ENCODE results near the gene PTTG1IP2. TPM values are rescaled to one million over a fixed set of nuclear protein-coding genes. Genes with fewer than 3 reads are reported as not detected.

PTTG1IP2 gene
- total and polyA plus RNA-seq, 2 experiments from 2014 or later, result not detected

DNA sequence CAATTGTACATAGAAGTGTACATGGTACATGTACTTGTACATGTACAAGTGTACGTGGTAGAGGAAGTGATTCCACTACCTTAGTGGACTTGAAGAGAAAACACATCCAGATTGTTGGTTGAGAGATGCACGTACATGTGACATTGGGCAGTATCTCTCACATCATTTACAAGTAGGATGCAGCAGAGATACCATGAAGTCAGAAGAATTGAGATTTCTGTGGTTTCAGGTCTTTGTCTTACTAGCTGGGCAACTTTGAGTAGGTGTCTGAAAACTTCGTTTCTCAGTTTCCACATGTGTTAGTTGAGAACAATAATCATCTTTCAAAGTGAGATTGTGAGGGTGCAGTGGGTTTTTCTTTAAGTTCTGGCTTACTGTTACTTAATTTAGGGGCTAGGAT is 44.7 kb upstream of the PTTG1IP2 start:
- Mint-ChIP-seq H3K4me1 (no peaks in the 10 kb centered on the region), H3K9me3 (peaks cover 10% of the 10 kb centered on the region), H3K27ac (no peak overlapping the region), H3K4me3 (no peak overlapping the region), H3K27me3 (ENCODE audit: insufficient read depth, low read depth, poor library complexity) (no peaks in the 10 kb centered on the region), H3K36me3 (ENCODE audit: low read depth) (peaks cover 12% of the 10 kb centered on the region; the same call in 1 of the 3 replicates)
- Histone ChIP-seq H3K27ac (ENCODE audit: low read depth) (no peak overlapping the region), H3K4me3 (no peak overlapping the region), H3K36me3 (ENCODE audit: insufficient read depth) (no peaks in the 10 kb centered on the region), H3K4me2 (no peak overlapping the region), H2AFZ (no peak overlapping the region), H4K20me1 (replicated peaks; ENCODE audit: insufficient read depth) (no peaks in the 10 kb centered on the region), H3K9me2 (ENCODE audit: insufficient read depth) (0 out of 2 replicates have a peak, but pooled peaks cover 4% of the 10 kb centered on the region), H3K4me1 (ENCODE audit: insufficient read depth) (no peaks in the 10 kb centered on the region), H3K27me3 (ENCODE audit: insufficient read depth) (no peaks in the 10 kb centered on the region), H3K79me2 (replicated peaks; ENCODE audit: insufficient read depth) (no peaks in the 10 kb centered on the region), H3F3A (replicated peaks; ENCODE audit: low read depth) (no peaks in the 10 kb centered on the region)
- DNase-seq (ENCODE audit: low spot score) (no peak), ATAC-seq (no peak)
- TF ChIP-seq, protein P1, sequence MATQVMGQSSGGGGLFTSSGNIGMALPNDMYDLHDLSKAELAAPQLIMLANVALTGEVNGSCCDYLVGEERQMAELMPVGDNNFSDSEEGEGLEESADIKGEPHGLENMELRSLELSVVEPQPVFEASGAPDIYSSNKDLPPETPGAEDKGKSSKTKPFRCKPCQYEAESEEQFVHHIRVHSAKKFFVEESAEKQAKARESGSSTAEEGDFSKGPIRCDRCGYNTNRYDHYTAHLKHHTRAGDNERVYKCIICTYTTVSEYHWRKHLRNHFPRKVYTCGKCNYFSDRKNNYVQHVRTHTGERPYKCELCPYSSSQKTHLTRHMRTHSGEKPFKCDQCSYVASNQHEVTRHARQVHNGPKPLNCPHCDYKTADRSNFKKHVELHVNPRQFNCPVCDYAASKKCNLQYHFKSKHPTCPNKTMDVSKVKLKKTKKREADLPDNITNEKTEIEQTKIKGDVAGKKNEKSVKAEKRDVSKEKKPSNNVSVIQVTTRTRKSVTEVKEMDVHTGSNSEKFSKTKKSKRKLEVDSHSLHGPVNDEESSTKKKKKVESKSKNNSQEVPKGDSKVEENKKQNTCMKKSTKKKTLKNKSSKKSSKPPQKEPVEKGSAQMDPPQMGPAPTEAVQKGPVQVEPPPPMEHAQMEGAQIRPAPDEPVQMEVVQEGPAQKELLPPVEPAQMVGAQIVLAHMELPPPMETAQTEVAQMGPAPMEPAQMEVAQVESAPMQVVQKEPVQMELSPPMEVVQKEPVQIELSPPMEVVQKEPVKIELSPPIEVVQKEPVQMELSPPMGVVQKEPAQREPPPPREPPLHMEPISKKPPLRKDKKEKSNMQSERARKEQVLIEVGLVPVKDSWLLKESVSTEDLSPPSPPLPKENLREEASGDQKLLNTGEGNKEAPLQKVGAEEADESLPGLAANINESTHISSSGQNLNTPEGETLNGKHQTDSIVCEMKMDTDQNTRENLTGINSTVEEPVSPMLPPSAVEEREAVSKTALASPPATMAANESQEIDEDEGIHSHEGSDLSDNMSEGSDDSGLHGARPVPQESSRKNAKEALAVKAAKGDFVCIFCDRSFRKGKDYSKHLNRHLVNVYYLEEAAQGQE (IDR thresholded peaks at IDR 0.05; ENCODE audit: unreplicated experiment), result no peak
- TF ChIP-seq, protein P2, sequence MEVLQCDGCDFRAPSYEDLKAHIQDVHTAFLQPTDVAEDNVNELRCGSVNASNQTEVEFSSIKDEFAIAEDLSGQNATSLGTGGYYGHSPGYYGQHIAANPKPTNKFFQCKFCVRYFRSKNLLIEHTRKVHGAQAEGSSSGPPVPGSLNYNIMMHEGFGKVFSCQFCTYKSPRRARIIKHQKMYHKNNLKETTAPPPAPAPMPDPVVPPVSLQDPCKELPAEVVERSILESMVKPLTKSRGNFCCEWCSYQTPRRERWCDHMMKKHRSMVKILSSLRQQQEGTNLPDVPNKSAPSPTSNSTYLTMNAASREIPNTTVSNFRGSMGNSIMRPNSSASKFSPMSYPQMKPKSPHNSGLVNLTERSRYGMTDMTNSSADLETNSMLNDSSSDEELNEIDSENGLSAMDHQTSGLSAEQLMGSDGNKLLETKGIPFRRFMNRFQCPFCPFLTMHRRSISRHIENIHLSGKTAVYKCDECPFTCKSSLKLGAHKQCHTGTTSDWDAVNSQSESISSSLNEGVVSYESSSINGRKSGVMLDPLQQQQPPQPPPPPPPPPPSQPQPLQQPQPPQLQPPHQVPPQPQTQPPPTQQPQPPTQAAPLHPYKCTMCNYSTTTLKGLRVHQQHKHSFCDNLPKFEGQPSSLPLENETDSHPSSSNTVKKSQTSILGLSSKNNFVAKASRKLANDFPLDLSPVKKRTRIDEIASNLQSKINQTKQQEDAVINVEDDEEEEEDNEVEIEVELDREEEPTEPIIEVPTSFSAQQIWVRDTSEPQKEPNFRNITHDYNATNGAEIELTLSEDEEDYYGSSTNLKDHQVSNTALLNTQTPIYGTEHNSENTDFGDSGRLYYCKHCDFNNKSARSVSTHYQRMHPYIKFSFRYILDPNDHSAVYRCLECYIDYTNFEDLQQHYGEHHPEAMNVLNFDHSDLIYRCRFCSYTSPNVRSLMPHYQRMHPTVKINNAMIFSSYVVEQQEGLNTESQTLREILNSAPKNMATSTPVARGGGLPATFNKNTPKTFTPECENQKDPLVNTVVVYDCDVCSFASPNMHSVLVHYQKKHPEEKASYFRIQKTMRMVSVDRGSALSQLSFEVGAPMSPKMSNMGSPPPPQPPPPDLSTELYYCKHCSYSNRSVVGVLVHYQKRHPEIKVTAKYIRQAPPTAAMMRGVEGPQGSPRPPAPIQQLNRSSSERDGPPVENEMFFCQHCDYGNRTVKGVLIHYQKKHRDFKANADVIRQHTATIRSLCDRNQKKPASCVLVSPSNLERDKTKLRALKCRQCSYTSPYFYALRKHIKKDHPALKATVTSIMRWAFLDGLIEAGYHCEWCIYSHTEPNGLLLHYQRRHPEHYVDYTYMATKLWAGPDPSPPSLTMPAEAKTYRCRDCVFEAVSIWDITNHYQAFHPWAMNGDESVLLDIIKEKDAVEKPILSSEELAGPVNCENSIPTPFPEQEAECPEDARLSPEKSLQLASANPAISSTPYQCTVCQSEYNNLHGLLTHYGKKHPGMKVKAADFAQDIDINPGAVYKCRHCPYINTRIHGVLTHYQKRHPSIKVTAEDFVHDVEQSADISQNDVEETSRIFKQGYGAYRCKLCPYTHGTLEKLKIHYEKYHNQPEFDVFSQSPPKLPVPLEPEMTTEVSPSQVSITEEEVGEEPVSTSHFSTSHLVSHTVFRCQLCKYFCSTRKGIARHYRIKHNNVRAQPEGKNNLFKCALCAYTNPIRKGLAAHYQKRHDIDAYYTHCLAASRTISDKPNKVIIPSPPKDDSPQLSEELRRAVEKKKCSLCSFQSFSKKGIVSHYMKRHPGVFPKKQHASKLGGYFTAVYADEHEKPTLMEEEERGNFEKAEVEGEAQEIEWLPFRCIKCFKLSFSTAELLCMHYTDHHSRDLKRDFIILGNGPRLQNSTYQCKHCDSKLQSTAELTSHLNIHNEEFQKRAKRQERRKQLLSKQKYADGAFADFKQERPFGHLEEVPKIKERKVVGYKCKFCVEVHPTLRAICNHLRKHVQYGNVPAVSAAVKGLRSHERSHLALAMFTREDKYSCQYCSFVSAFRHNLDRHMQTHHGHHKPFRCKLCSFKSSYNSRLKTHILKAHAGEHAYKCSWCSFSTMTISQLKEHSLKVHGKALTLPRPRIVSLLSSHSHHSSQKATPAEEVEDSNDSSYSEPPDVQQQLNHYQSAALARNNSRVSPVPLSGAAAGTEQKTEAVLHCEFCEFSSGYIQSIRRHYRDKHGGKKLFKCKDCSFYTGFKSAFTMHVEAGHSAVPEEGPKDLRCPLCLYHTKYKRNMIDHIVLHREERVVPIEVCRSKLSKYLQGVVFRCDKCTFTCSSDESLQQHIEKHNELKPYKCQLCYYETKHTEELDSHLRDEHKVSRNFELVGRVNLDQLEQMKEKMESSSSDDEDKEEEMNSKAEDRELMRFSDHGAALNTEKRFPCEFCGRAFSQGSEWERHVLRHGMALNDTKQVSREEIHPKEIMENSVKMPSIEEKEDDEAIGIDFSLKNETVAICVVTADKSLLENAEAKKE (CRISPR knock-in tag; IDR thresholded peaks at IDR 0.05), result no peak
- TF ChIP-seq EZH2phosphoT487 (IDR thresholded peaks at IDR 0.05; ENCODE audit: unreplicated experiment), result no peak

Data from GM23338 (cell line).